ENCODE measurements around the gene TMTC1. TPM values are rescaled to one million over a fixed set of nuclear protein-coding genes. Genes with fewer than 3 reads are reported as not detected.

Gene TMTC1
- total RNA-seq, 1 donor from 2014 or later: 16.1 TPM

- no peaks in the 10 kb centered on the region for H3K27me3 Mint-ChIP-seq (ENCODE audit: insufficient read depth, low read depth)
These were observed 235.9 kb downstream of the TMTC1 start for GRCh38 chr12:29547864-29548263.

GRCh38 chr12:29547151-29547632, 236.6 kb downstream of the TMTC1 start:
- no peaks in the 10 kb centered on the region for H3K9me3 Mint-ChIP-seq
- Histone ChIP-seq H3K27me3 (no peaks in the 10 kb centered on the region), H3K4me2 (no peak overlapping the region), H2AFZ (replicated peaks) (no peak overlapping the region), H3K4me1 (no peaks in the 10 kb centered on the region), H4K20me1 (ENCODE audit: low read depth) (no peaks in the 10 kb centered on the region), H3K4me3 (no peak overlapping the region), H3K79me2 (ENCODE audit: low read depth) (no peaks in the 10 kb centered on the region), H3K27ac (no peak overlapping the region), H3K9ac (no peak overlapping the region), H3K9me3 (ENCODE audit: low read depth) (no peaks in the 10 kb centered on the region), H3F3A (ENCODE audit: low read depth) (no peaks in the 10 kb centered on the region), H3K36me3 (no peaks in the 10 kb centered on the region)
- H3K36me3 Mint-ChIP-seq: no peaks in the 10 kb centered on the region
- no peak overlapping the region for H3K4me3 Mint-ChIP-seq
- DNase-seq (ENCODE audit: low spot score): no peak
- no peaks in the 10 kb centered on the region for H3K4me1 Mint-ChIP-seq
- TF ChIP-seq EZH2phosphoT487 (IDR thresholded peaks at IDR 0.05) (no peak), EZH2 (IDR thresholded peaks at IDR 0.05) (no peak)
- TF ChIP-seq, protein P1, sequence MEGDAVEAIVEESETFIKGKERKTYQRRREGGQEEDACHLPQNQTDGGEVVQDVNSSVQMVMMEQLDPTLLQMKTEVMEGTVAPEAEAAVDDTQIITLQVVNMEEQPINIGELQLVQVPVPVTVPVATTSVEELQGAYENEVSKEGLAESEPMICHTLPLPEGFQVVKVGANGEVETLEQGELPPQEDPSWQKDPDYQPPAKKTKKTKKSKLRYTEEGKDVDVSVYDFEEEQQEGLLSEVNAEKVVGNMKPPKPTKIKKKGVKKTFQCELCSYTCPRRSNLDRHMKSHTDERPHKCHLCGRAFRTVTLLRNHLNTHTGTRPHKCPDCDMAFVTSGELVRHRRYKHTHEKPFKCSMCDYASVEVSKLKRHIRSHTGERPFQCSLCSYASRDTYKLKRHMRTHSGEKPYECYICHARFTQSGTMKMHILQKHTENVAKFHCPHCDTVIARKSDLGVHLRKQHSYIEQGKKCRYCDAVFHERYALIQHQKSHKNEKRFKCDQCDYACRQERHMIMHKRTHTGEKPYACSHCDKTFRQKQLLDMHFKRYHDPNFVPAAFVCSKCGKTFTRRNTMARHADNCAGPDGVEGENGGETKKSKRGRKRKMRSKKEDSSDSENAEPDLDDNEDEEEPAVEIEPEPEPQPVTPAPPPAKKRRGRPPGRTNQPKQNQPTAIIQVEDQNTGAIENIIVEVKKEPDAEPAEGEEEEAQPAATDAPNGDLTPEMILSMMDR (IDR thresholded peaks at IDR 0.05): no peak
- H3K27me3 Mint-ChIP-seq (ENCODE audit: insufficient read depth, low read depth): no peaks in the 10 kb centered on the region
- no peak overlapping the region for H3K27ac Mint-ChIP-seq

More at GRCh38 chr12:29547864-29548263, 235.9 kb downstream of the TMTC1 start:
- no peaks in the 10 kb centered on the region for H3K4me1 ChIP-seq
- H3K4me2 ChIP-seq: no peak overlapping the region
- no peaks in the 10 kb centered on the region for H3K27me3 ChIP-seq
- TF ChIP-seq EZH2 (IDR thresholded peaks at IDR 0.05) (no peak), EZH2phosphoT487 (IDR thresholded peaks at IDR 0.05) (no peak)
- TF ChIP-seq, protein P1 (IDR thresholded peaks at IDR 0.05): no peak
- no peaks in the 10 kb centered on the region for H3K4me1 Mint-ChIP-seq
- H3K27ac ChIP-seq: no peak overlapping the region
- H3F3A ChIP-seq (ENCODE audit: low read depth): peaks cover 1% of the 10 kb centered on the region
- H3K27ac Mint-ChIP-seq: no peak overlapping the region
- no peak overlapping the region for H3K9ac ChIP-seq
- no peak overlapping the region for H3K4me3 Mint-ChIP-seq
- no peak overlapping the region for H2AFZ ChIP-seq (replicated peaks)
- H3K9me3 Mint-ChIP-seq: no peaks in the 10 kb centered on the region
- H4K20me1 ChIP-seq (ENCODE audit: low read depth): no peaks in the 10 kb centered on the region
- no peaks in the 10 kb centered on the region for H3K79me2 ChIP-seq (ENCODE audit: low read depth)
- no peak overlapping the region for H3K4me3 ChIP-seq
- no peak for DNase-seq (ENCODE audit: low spot score)
- no peaks in the 10 kb centered on the region for H3K9me3 ChIP-seq (ENCODE audit: low read depth)
- no peaks in the 10 kb centered on the region for H3K36me3 Mint-ChIP-seq
- H3K36me3 ChIP-seq: no peaks in the 10 kb centered on the region

DNA sequence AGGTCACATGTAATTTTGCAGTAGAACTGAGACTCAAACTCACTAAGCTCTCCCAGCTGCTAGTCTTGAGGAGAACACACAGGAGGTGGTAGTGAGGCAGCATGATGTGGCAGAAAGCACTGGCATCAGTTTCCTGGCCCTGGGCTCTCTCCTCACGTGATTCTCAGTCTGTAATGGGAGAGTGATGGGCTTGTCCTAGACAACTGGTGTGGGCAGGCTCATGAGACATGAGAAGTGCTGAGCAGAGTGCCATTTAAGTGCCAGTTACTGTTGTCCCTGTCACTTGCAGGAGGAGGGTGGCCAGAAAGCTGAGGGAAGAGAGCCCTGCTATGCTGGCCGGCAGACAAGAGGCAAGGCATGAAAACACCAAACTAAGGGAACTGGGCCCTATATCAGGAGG, 237.7 kb downstream of the TMTC1 start:
- Histone ChIP-seq H3K9me3 (ENCODE audit: low read depth) (no peaks in the 10 kb centered on the region), H3K36me3 (no peaks in the 10 kb centered on the region), H3K79me2 (ENCODE audit: low read depth) (no peaks in the 10 kb centered on the region), H2AFZ (replicated peaks) (no peak overlapping the region), H3K4me1 (no peaks in the 10 kb centered on the region), H3K27me3 (no peaks in the 10 kb centered on the region), H3K9ac (no peak overlapping the region), H3F3A (ENCODE audit: low read depth) (no peaks in the 10 kb centered on the region), H4K20me1 (ENCODE audit: low read depth) (no peaks in the 10 kb centered on the region), H3K4me2 (no peak overlapping the region), H3K4me3 (no peak overlapping the region), H3K27ac (no peak overlapping the region)
- TF ChIP-seq EZH2phosphoT487 (IDR thresholded peaks at IDR 0.05) (no peak), EZH2 (IDR thresholded peaks at IDR 0.05) (no peak)
- TF ChIP-seq, protein P1 (IDR thresholded peaks at IDR 0.05): no peak
- Mint-ChIP-seq H3K9me3 (no peaks in the 10 kb centered on the region), H3K27ac (peak overlapping the region; percentile 70), H3K4me3 (no peak overlapping the region), H3K4me1 (no peaks in the 10 kb centered on the region), H3K36me3 (no peaks in the 10 kb centered on the region), H3K27me3 (ENCODE audit: insufficient read depth, low read depth) (no peaks in the 10 kb centered on the region)
- no peak for DNase-seq (ENCODE audit: low spot score)
